H1 (cell line): ENCODE measurements around the gene CACNA2D3. TPM values are rescaled to one million over a fixed set of nuclear protein-coding genes. Genes with fewer than 3 reads are reported as not detected.

Experiments
- CTCF ChIA-PET: fragments of 300-600 bp; sonication (Branson Sonifier 250); formaldehyde crosslinking; loops from one replicate; lab custom pipeline; 2021; ENCODE audit not compliant: partially characterized antibody; lab: Charles Lee
- POLR2A ChIA-PET: fragments of 300-600 bp; sonication (Branson Sonifier 250); formaldehyde crosslinking; loops from one replicate; lab custom pipeline; 2021; ENCODE audit warnings: inconsistent platforms; ENCODE audit not compliant: partially characterized antibody; lab: Charles Lee
- DNase-seq, 2 experiments: peaks; one replicate each; pipeline versions ENCODE4 v3.0.0 to v3.0.0-alpha.2; 2010 to 2022; ENCODE audit warnings: low spot score in 2 of 2, low read depth in 1 of 2, mixed read lengths in 1 of 2
- FAIRE-seq: peaks from 2 replicates; lab custom pipeline; 2011; peaks lifted over from hg19 to GRCh38; lab: Jason Lieb, UNC
- H2AFZ ChIP-seq: 2 replicates; pipeline ENCODE4 v1.8.1; 2012; ENCODE audit warnings: low read length, inconsistent platforms
- H2AK5ac ChIP-seq: 2 replicates; pipeline ENCODE4 v1.6.1; 2013; ENCODE audit warnings: low read depth, low read length
- H2BK120ac ChIP-seq: replicated peaks from 2 replicates; pipeline ENCODE3; 2013; ENCODE audit warnings: low read depth, low read length, inconsistent platforms
- H2BK12ac ChIP-seq: 2 replicates; pipeline ENCODE4 v1.6.1; 2013; ENCODE audit warnings: low read depth, low read length
- H2BK15ac ChIP-seq: 2 replicates; pipeline ENCODE4 v1.6.1; 2013; ENCODE audit warnings: low read length
- H2BK20ac ChIP-seq: 2 replicates; pipeline ENCODE4 v1.6.1; 2013; ENCODE audit warnings: low read length
- H2BK5ac ChIP-seq: 2 replicates; pipeline ENCODE4 v1.6.1; 2013; ENCODE audit warnings: low read depth, low read length
- H3K14ac ChIP-seq: 2 replicates; pipeline ENCODE4 v1.6.1; 2013; ENCODE audit warnings: inconsistent platforms; ENCODE audit not compliant: insufficient read length
- H3K18ac ChIP-seq: 2 replicates; pipeline ENCODE4 v1.6.1; 2013; ENCODE audit warnings: low read length; ENCODE audit errors: extremely low read depth
- H3K23ac ChIP-seq: 2 replicates; pipeline ENCODE4 v1.6.1; 2013; ENCODE audit warnings: inconsistent platforms; ENCODE audit not compliant: insufficient read length
- H3K23me2 ChIP-seq: 2 replicates; pipeline ENCODE4 v1.6.1; 2013; ENCODE audit warnings: low read depth, low read length
- H3K27ac ChIP-seq: 2 replicates; pipeline ENCODE4 v1.6.1; 2011; ENCODE audit warnings: low read depth, low read length, inconsistent platforms
- H3K27me3 ChIP-seq, 4 experiments: replicated peaks in 1 of 4; 1 replicate in 1 of 4; 2 replicates in 3 of 4; pipeline versions ENCODE4 v1.6.1 to v1.8.1; 2011 to 2013; ENCODE audit warnings: low read length in 3 of 4, mild to moderate bottlenecking in 3 of 4, inconsistent platforms in 2 of 4, mixed read lengths in 2 of 4, moderate library complexity in 1 of 4; ENCODE audit not compliant: control insufficient read depth in 3 of 4, insufficient read depth in 3 of 4; ENCODE audit errors: extremely low read depth in 1 of 4
- H3K36me3 ChIP-seq, 4 experiments: 2 replicates each; pipeline versions ENCODE4 v1.6.1 to v1.8.1; 2011 to 2013; ENCODE audit warnings: mild to moderate bottlenecking in 4 of 4, low read length in 3 of 4, moderate library complexity in 2 of 4, control low read depth in 1 of 4, inconsistent platforms in 1 of 4; ENCODE audit not compliant: insufficient read depth in 4 of 4, control insufficient read depth in 2 of 4
- H3K4ac ChIP-seq: replicated peaks from 2 replicates; pipeline ENCODE3; 2013; ENCODE audit warnings: low read length, low read depth, mixed read lengths, inconsistent platforms; ENCODE audit not compliant: insufficient read length
- H3K4me1 ChIP-seq, 4 experiments: replicated peaks in 1 of 4; 1 replicate in 1 of 4; 2 replicates in 3 of 4; pipeline versions ENCODE4 v1.6.1 to v1.8.1; 2011 to 2013; ENCODE audit warnings: low read length in 3 of 4, inconsistent platforms in 2 of 4, mixed read lengths in 1 of 4; ENCODE audit not compliant: insufficient read depth in 4 of 4, control insufficient read depth in 3 of 4
- H3K4me2 ChIP-seq, 2 experiments: 2 replicates each; pipeline versions ENCODE4 v1.6.1 to v1.8.1; 2011 to 2013; ENCODE audit warnings: low read depth in 2 of 2, low read length in 2 of 2, control low read depth in 1 of 2, inconsistent platforms in 1 of 2, mild to moderate bottlenecking in 1 of 2; ENCODE audit not compliant: insufficient read depth in 1 of 2
- H3K4me3 ChIP-seq, 4 experiments: fragments of 200-600, 300-600 bp in 1 of 4; sonication (generic), shearing (Covaris generic), sonication (Bioruptor Twin) in 1 of 4; 2 replicates each; pipeline versions ENCODE4 v1.5.1 to v1.8.1; 2011 to 2016; ENCODE audit warnings: low read length in 4 of 4, low read depth in 3 of 4, control low read depth in 2 of 4, inconsistent platforms in 2 of 4, mild to moderate bottlenecking in 2 of 4, mixed read lengths in 1 of 4, moderate library complexity in 1 of 4; ENCODE audit not compliant: insufficient read depth in 2 of 4; ENCODE audit errors: extremely low read depth in 1 of 4
- H3K56ac ChIP-seq: replicated peaks from 2 replicates; pipeline ENCODE3; 2013; ENCODE audit warnings: low read depth, mild to moderate bottlenecking, mixed read lengths, low read length, inconsistent platforms; ENCODE audit not compliant: insufficient read length
- H3K79me1 ChIP-seq: 2 replicates; pipeline ENCODE4 v1.6.1; 2013; ENCODE audit warnings: low read depth, low read length, control low read depth
- H3K79me2 ChIP-seq, 2 experiments: 2 replicates each; pipeline versions ENCODE4 v1.6.1 to v1.8.1; 2012 to 2013; ENCODE audit warnings: low read length in 2 of 2, mild to moderate bottlenecking in 2 of 2, inconsistent platforms in 1 of 2; ENCODE audit not compliant: insufficient read depth in 2 of 2, control insufficient read depth in 1 of 2
- H3K9ac ChIP-seq, 4 experiments: replicated peaks in 1 of 4; 1 replicate in 1 of 4; 2 replicates in 3 of 4; pipeline versions ENCODE4 v1.6.1 to v1.8.1; 2011 to 2013; ENCODE audit warnings: low read depth in 3 of 4, low read length in 3 of 4, control low read depth in 2 of 4, mild to moderate bottlenecking in 2 of 4, moderate library complexity in 2 of 4, inconsistent platforms in 1 of 4; ENCODE audit errors: extremely low read depth in 1 of 4
- H3K9me3 ChIP-seq, 2 experiments: 2 replicates each; pipeline versions ENCODE4 v1.6.1 to v1.8.1; 2012 to 2013; ENCODE audit warnings: mild to moderate bottlenecking in 2 of 2, moderate library complexity in 2 of 2, control low read depth in 1 of 2, inconsistent platforms in 1 of 2, low read depth in 1 of 2, low read length in 1 of 2, mixed read lengths in 1 of 2; ENCODE audit not compliant: insufficient read depth in 2 of 2
- H4K20me1 ChIP-seq, 2 experiments: replicated peaks in 1 of 2; 2 replicates each; pipeline versions ENCODE3 to v1.8.1; 2011 to 2013; ENCODE audit warnings: inconsistent platforms in 2 of 2, low read length in 2 of 2, mild to moderate bottlenecking in 1 of 2; ENCODE audit not compliant: insufficient read depth in 2 of 2, control insufficient read depth in 1 of 2
- H4K5ac ChIP-seq: 2 replicates; pipeline ENCODE4 v1.6.1; 2013; ENCODE audit warnings: low read length, low read depth, mixed read lengths, inconsistent platforms; ENCODE audit not compliant: insufficient read length
- H4K8ac ChIP-seq: 2 replicates; pipeline ENCODE4 v1.8.0; 2013; ENCODE audit warnings: mild to moderate bottlenecking, moderate library complexity, low read length, inconsistent platforms; ENCODE audit not compliant: insufficient read depth; ENCODE audit errors: extremely low read depth
- H4K91ac ChIP-seq: replicated peaks from 2 replicates; pipeline ENCODE3; 2013; ENCODE audit warnings: low read length, mixed read lengths, inconsistent platforms; ENCODE audit not compliant: insufficient read length
- WGBS, 2 experiments: shearing (Covaris generic) in 1 of 2; methylation state at CpG; one replicate each; pipeline versions ENCODE4 v1.1.6 to v1.1.7; 2013 to 2015; ENCODE audit warnings: low lambda C conversion rate in 2 of 2, mixed read lengths in 2 of 2, inconsistent platforms in 1 of 2, low coverage in 1 of 2, missing lambda C conversion rate in 1 of 2; ENCODE audit not compliant: insufficient replicate concordance in 2 of 2, insufficient coverage in 1 of 2, insufficient read length in 1 of 2; ENCODE audit errors: extremely low coverage in 1 of 2, missing lambda C conversion rate in 1 of 2; 5-methylcytosine and 5-hydroxymethylcytosine counted together
- polyA plus RNA-seq, 7 experiments: library from polyadenylated mRNA; depleted of rRNA in 3 of 7; stranded (reverse) in 5 of 7; unstranded in 2 of 7; fragments of >200 nt in 5 of 7; fragments of 200-250 nt in 2 of 7; gene quantifications; 1 replicate in 5 of 7; 2 replicates in 1 of 7; 4 replicates in 1 of 7; pipeline versions ENCODE4 v1.2.1 to v1.2.3, GENCODE V29; 2011 to 2013; ENCODE audit warnings: missing spikeins in 2 of 7, mixed read lengths in 2 of 7
- total RNA-seq: library from RNA; stranded (reverse); fragmentation: NEBNext Ultra II Directional; extraction: Animal tissue kit (Norgen Biotek cat#: 25700); gene quantifications from 2 replicates; pipeline ENCODE4 v1.2.1, GENCODE V29; 2021

Gene CACNA2D3
- total and polyA plus RNA-seq, 2 of the 8 experiments (the other 6 are each of a cell fraction or from before 2014, with no cell fraction given), result 1.5 to 1.8 TPM

- Histone ChIP-seq H3K9me3 (no peaks in the 10 kb centered on the region), H2BK120ac (no peak overlapping the region), H3K4ac (no peak overlapping the region), H2BK5ac (no peak overlapping the region), H2AK5ac (no peak overlapping the region), H4K91ac (no peak overlapping the region), H2BK20ac (no peak overlapping the region), H3K36me3 (no peaks in the 10 kb centered on the region), H3K4me2 (no peak overlapping the region), H4K8ac (no peak overlapping the region), H3K9ac (no peak overlapping the region), H2BK15ac (no peak overlapping the region), H3K56ac (no peak overlapping the region), H3K23ac (no peak overlapping the region), H3K18ac (no peak overlapping the region), H4K20me1 (no peaks in the 10 kb centered on the region), H3K4me1 (peaks cover 0 to 3% (median 2%) of the 10 kb centered on the region in 4 experiments; a peak in 3 of 7 replicates), H3K79me2 (no peaks in the 10 kb centered on the region), H4K5ac (no peak overlapping the region), H2BK12ac (no peak overlapping the region), H3K27ac (no peak overlapping the region), H3K14ac (no peak overlapping the region), H3K4me3 (no peak overlapping the region), H2AFZ (no peak overlapping the region), H3K79me1 (no peaks in the 10 kb centered on the region), H3K27me3 (no peaks in the 10 kb centered on the region), H3K23me2 (peaks cover 2% of the 10 kb centered on the region; the same call in 1 of the 2 replicates)
- DNase-seq (no peak), FAIRE-seq (no peak)
- ChIA-PET CTCF (no interaction called here), POLR2A (interaction anchor here (0.6 kb wide), 1 partner anchor 62 kb away, joined by 3 read pairs; no protein-coding TSS in a partner anchor)
- WGBS, 2 experiments, result 98% methylated on average over 5 of the region's 5 CpGs; no CpG with 5 or more reads in 1 of the 2 experiments
Observed at GRCh38 chr3:54994111-54994513, 871.8 kb downstream of the CACNA2D3 start.
